Heart left ventricle (tissue), 13 donors: Measurements from ENCODE around the gene PRKACG.

ENCODE experiments used
- CTCF ChIP-seq, 12 donors: fragments of 200-600 bp; sonication (generic) in 4 of 12; IDR thresholded peaks; one replicate each; pipeline versions ENCODE4 v1.5.0 to v1.8.0; 2018 to 2022; ENCODE audit warnings: antibody characterized with exemption in 12 of 12, mild to moderate bottlenecking in 5 of 12
- POLR2A ChIP-seq, 2 donors: fragments of 450-650 bp; IDR thresholded peaks; one replicate each; pipeline ENCODE4 v1.6.1; 2017; ENCODE audit warnings: antibody characterized with exemption in 2 of 2, mild to moderate bottlenecking in 2 of 2, moderate library complexity in 2 of 2
- donor health status: ischemic (EF 13 %, LVEDD 7.1; RV severe dilation, severe dysfunction).
- donor health status: DM: no; HTN: yes; CAD: no.
- donor health status: DM: no; HTN: no; CAD: no.
- donor health status: ischemic (EF 25% LVEDD 6.9; RV normal size, moderate dysfunction).
- donor health status: ischemic (EF 25% LVEDD 5.7; RV mildly dilated, moderate dysfunction).
- donor health status: ischemic (EF 35%, LVEDD 5.7; RV mildly dilated, moderate dysfunction).
- donor health status: nonischemic (EF 11% LVEDD 7.7; RV severe dilation, severe dysfunction).
- donor health status: DM: yes; HTN: yes; CAD: no.
- donor health status: PGD.
- donor health status: ischemic (EF 29% LVEDD 5.4; RV normal size, mild dysfunction).
- donor health status: nonischemic (EF 23%, LVEDD 6.1; RV moderate dilation, normal function).

GRCh38 chr9:69004836-69005235, 9.1 kb downstream of the PRKACG start:
- TF ChIP-seq POLR2A (IDR thresholded peaks at IDR 0.05) (no peak), CTCF (IDR thresholded peaks at IDR 0.05) (no peak)
